K562 (cell line): ENCODE measurements around the gene MAP3K15.

Experiments
- EZH2 ChIP-seq: IDR thresholded peaks from 2 replicates; pipeline ENCODE4 v1.6.1; 2012; ENCODE audit warnings: low read depth, mild to moderate bottlenecking, inconsistent platforms, low read length, borderline replicate concordance
- GATA2 ChIP-seq: sonication (generic); formaldehyde crosslinking; IDR thresholded peaks from 2 replicates; pipeline ENCODE4 v1.4.0; 2020; ENCODE audit warnings: mild to moderate bottlenecking, missing genetic modification reagents
- JUN ChIP-seq, 2 experiments: sonication (generic) in 1 of 2; formaldehyde crosslinking in 1 of 2; IDR thresholded peaks; 2 replicates each; pipeline versions ENCODE4 v1.6.1 to v1.8.0; 2012 to 2022; ENCODE audit warnings: borderline replicate concordance in 2 of 2, mild to moderate bottlenecking in 2 of 2, improper control_type of control experiment in 1 of 2, low read depth in 1 of 2, low read length in 1 of 2, missing genetic modification reagents in 1 of 2
- JUNB ChIP-seq: fragments of 450-650 bp; formaldehyde crosslinking; conservative IDR thresholded peaks from 2 replicates; pipeline ENCODE4 v1.4.0; 2020; ENCODE audit warnings: mild to moderate bottlenecking
- NFIX ChIP-seq: fragments of 250-450 bp; sonication (Bioruptor Pico); IDR thresholded peaks from 2 replicates; pipeline ENCODE4 v1.4.0; 2020; ENCODE audit warnings: low read depth, mild to moderate bottlenecking, moderate library complexity
- POLR2A ChIP-seq: fragments of 450-650 bp; conservative IDR thresholded peaks from 2 replicates; pipeline ENCODE4 v1.6.1; 2016
- RBM17 ChIP-seq: fragments of 200-400 bp; formaldehyde crosslinking; IDR thresholded peaks from 2 replicates; pipeline ENCODE4 v1.6.1; 2017; ENCODE audit warnings: low read depth, mild to moderate bottlenecking, low read length, borderline replicate concordance
- TF ChIP-seq, protein P1 (sequence below), 3 experiments: IDR thresholded peaks in 2 of 3; conservative IDR thresholded peaks in 1 of 3; 2 replicates each; pipeline ENCODE4 v1.5.1; 2011 to 2012; ENCODE audit warnings: low read length in 3 of 3, mild to moderate bottlenecking in 3 of 3, control low read depth in 2 of 3, improper control_type of control experiment in 1 of 3, inconsistent platforms in 1 of 3, low read depth in 1 of 3, mixed read lengths in 1 of 3, moderate library complexity in 1 of 3; ENCODE audit not compliant: insufficient read depth in 2 of 3
- TF ChIP-seq, protein P2 (sequence below): sonication (generic); formaldehyde crosslinking; IDR thresholded peaks from 2 replicates; pipeline ENCODE4 v1.8.1; 2023; ENCODE audit warnings: mild to moderate bottlenecking, missing genetic modification reagents
- TF ChIP-seq, protein P3 (sequence below): fragments of 250-450 bp; sonication (Bioruptor Pico); IDR thresholded peaks from 2 replicates; pipeline ENCODE4 v1.4.0; 2020; ENCODE audit warnings: mild to moderate bottlenecking

DNA sequence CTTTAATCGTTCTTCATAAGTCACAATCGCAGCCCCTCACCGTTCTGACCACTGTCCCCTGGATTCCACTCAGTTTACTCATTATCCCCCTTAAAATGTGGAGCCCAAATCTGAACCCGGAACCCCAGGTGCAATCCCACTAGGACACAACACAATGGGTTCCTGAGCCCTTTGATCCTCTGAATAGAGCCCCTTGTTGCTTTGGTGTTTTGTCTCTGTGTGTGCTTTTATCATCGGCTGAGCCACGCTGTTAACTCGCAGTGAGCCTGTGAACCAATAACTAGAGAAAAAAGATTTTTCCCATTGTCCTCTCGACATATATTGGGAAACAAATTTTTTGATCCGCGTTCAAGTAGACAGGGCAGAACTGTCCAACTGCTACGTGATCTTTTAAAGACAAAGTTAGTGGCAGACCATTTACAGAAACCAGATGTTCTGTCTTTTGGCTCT is 172.2 kb downstream of the MAP3K15 start:
- TF ChIP-seq JUN (IDR thresholded peaks at IDR 0.05; ENCODE audit: borderline replicate concordance, low read depth, low read length) (no peak), JUN (CRISPR knock-in tag; IDR thresholded peaks at IDR 0.05; ENCODE audit: borderline replicate concordance) (no peak), GATA2 (CRISPR knock-in tag) (no peak), RBM17 (no peak), EZH2 (no peak), JUNB (CRISPR knock-in tag) (no peak), NFIX (no peak), POLR2A (no peak)
- TF ChIP-seq, protein P1, sequence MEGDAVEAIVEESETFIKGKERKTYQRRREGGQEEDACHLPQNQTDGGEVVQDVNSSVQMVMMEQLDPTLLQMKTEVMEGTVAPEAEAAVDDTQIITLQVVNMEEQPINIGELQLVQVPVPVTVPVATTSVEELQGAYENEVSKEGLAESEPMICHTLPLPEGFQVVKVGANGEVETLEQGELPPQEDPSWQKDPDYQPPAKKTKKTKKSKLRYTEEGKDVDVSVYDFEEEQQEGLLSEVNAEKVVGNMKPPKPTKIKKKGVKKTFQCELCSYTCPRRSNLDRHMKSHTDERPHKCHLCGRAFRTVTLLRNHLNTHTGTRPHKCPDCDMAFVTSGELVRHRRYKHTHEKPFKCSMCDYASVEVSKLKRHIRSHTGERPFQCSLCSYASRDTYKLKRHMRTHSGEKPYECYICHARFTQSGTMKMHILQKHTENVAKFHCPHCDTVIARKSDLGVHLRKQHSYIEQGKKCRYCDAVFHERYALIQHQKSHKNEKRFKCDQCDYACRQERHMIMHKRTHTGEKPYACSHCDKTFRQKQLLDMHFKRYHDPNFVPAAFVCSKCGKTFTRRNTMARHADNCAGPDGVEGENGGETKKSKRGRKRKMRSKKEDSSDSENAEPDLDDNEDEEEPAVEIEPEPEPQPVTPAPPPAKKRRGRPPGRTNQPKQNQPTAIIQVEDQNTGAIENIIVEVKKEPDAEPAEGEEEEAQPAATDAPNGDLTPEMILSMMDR (IDR thresholded peaks at IDR 0.05 in 2 of 3, conservative IDR thresholded peaks at IDR 0.05 in 1 of 3; ENCODE audit: insufficient read depth in 2 of 3, low read depth in 1 of 3, low read length in 3 of 3), result no peak
- TF ChIP-seq, protein P2, sequence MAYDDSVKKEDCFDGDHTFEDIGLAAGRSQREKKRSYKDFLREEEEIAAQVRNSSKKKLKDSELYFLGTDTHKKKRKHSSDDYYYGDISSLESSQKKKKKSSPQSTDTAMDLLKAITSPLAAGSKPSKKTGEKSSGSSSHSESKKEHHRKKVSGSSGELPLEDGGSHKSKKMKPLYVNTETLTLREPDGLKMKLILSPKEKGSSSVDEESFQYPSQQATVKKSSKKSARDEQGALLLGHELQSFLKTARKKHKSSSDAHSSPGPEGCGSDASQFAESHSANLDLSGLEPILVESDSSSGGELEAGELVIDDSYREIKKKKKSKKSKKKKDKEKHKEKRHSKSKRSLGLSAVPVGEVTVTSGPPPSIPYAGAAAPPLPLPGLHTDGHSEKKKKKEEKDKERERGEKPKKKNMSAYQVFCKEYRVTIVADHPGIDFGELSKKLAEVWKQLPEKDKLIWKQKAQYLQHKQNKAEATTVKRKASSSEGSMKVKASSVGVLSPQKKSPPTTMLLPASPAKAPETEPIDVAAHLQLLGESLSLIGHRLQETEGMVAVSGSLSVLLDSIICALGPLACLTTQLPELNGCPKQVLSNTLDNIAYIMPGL (CRISPR knock-in tag), result no peak
- TF ChIP-seq, protein P3, sequence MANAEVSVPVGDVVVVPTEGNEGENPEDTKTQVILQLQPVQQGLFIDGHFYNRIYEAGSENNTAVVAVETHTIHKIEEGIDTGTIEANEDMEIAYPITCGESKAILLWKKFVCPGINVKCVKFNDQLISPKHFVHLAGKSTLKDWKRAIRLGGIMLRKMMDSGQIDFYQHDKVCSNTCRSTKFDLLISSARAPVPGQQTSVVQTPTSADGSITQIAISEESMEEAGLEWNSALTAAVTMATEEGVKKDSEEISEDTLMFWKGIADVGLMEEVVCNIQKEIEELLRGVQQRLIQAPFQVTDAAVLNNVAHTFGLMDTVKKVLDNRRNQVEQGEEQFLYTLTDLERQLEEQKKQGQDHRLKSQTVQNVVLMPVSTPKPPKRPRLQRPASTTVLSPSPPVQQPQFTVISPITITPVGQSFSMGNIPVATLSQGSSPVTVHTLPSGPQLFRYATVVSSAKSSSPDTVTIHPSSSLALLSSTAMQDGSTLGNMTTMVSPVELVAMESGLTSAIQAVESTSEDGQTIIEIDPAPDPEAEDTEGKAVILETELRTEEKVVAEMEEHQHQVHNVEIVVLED (CRISPR knock-in tag), result no peak
